Measurements from ENCODE around the gene FTL. TPM values are rescaled to one million over a fixed set of nuclear protein-coding genes. Genes with fewer than 3 reads are reported as not detected.

FTL gene
- total RNA-seq, 1 donor from 2014 or later = 4,020 TPM

GRCh38 chr19:48959341-48960239 is 5.5 kb upstream of the FTL start:
- H3K36me3 ChIP-seq (ENCODE audit: insufficient read depth, low read length) = peaks cover 7% of the 10 kb centered on the region
- Mint-ChIP-seq H3K4me3 (ENCODE audit: unreplicated experiment) (no peak overlapping the region), H3K36me3 (ENCODE audit: low read depth, unreplicated experiment) (peaks cover 17% of the 10 kb centered on the region), H3K27ac (ENCODE audit: unreplicated experiment) (no peak overlapping the region), H3K9me3 (ENCODE audit: unreplicated experiment) (no peaks in the 10 kb centered on the region), H3K27me3 (ENCODE audit: low read depth, unreplicated experiment) (no peaks in the 10 kb centered on the region), H3K4me1 (ENCODE audit: low read depth, unreplicated experiment) (peaks cover 36% of the 10 kb centered on the region)
- no peak overlapping the region for H2AFZ ChIP-seq (ENCODE audit: low read depth, low read length)
- no peaks in the 10 kb centered on the region for H4K20me1 ChIP-seq (ENCODE audit: insufficient read depth, low read length)
- DNase-seq (ENCODE audit: low read depth) = no peak
- no peaks in the 10 kb centered on the region for H3K9me3 ChIP-seq (ENCODE audit: insufficient read depth, low read depth, low read length)
- H3K27me3 ChIP-seq (ENCODE audit: insufficient read depth, low read length) = no peaks in the 10 kb centered on the region
- no peak overlapping the region for H3K27ac ChIP-seq (ENCODE audit: low read depth, low read length)
- FAIRE-seq = no peak
- H3K4me3 ChIP-seq (ENCODE audit: insufficient read depth, low read depth, low read length) = no peak overlapping the region
- H3K79me2 ChIP-seq (ENCODE audit: insufficient read depth, low read length) = peaks cover 35% of the 10 kb centered on the region
- H3K4me1 ChIP-seq (ENCODE audit: insufficient read depth, low read length) = peaks cover 36% of the 10 kb centered on the region
- no peak overlapping the region for H3K9ac ChIP-seq (ENCODE audit: low read length)
- no peak for TF ChIP-seq EZH2 (IDR thresholded peaks at IDR 0.05; ENCODE audit: insufficient read depth, low read length)
- no peak for TF ChIP-seq CTCF (IDR thresholded peaks at IDR 0.05; ENCODE audit: insufficient read depth, low read depth, low read length)
- no peak overlapping the region for H3K4me2 ChIP-seq (ENCODE audit: low read length)

- no peak overlapping the region for H3K4me3 Mint-ChIP-seq (ENCODE audit: unreplicated experiment)
- no peaks in the 10 kb centered on the region for H3K27me3 Mint-ChIP-seq (ENCODE audit: low read depth, unreplicated experiment)
- Histone ChIP-seq H2AFZ (ENCODE audit: low read depth, low read length) (no peak overlapping the region), H3K36me3 (ENCODE audit: insufficient read depth, low read length) (peaks cover 7% of the 10 kb centered on the region), H4K20me1 (ENCODE audit: insufficient read depth, low read length) (peaks cover 9% of the 10 kb centered on the region), H3K27ac (ENCODE audit: low read depth, low read length) (no peak overlapping the region), H3K4me1 (ENCODE audit: insufficient read depth, low read length) (peaks cover 31% of the 10 kb centered on the region), H3K9ac (ENCODE audit: low read length) (no peak overlapping the region), H3K4me3 (ENCODE audit: insufficient read depth, low read depth, low read length) (no peak overlapping the region), H3K9me3 (ENCODE audit: insufficient read depth, low read depth, low read length) (no peaks in the 10 kb centered on the region), H3K4me2 (ENCODE audit: low read length) (no peak overlapping the region), H3K79me2 (ENCODE audit: insufficient read depth, low read length) (peaks cover 30% of the 10 kb centered on the region), H3K27me3 (ENCODE audit: insufficient read depth, low read length) (no peaks in the 10 kb centered on the region)
- no peak for TF ChIP-seq EZH2 (IDR thresholded peaks at IDR 0.05; ENCODE audit: insufficient read depth, low read length)
- no peak for TF ChIP-seq CTCF (IDR thresholded peaks at IDR 0.05; ENCODE audit: insufficient read depth, low read depth, low read length)
- FAIRE-seq (no peak), DNase-seq (ENCODE audit: low read depth) (no peak)
- H3K4me1 Mint-ChIP-seq (ENCODE audit: low read depth, unreplicated experiment) = peaks cover 30% of the 10 kb centered on the region
- H3K36me3 Mint-ChIP-seq (ENCODE audit: low read depth, unreplicated experiment) = peaks cover 15% of the 10 kb centered on the region
- H3K9me3 Mint-ChIP-seq (ENCODE audit: unreplicated experiment) = no peaks in the 10 kb centered on the region
- no peak overlapping the region for H3K27ac Mint-ChIP-seq (ENCODE audit: unreplicated experiment)
These were observed 4.0 kb upstream of the FTL start for GRCh38 chr19:48961051-48961649.
